GM21390 (cell line): ENCODE results near the gene GLB1L2.

ENCODE experiments used
- ATAC-seq: cut with Tn5 transposase; IDR thresholded peaks from one replicate; pipeline ENCODE4 v1.9.1; 2021; ENCODE audit not compliant: unreplicated experiment

Gene GLB1L2

DNA sequence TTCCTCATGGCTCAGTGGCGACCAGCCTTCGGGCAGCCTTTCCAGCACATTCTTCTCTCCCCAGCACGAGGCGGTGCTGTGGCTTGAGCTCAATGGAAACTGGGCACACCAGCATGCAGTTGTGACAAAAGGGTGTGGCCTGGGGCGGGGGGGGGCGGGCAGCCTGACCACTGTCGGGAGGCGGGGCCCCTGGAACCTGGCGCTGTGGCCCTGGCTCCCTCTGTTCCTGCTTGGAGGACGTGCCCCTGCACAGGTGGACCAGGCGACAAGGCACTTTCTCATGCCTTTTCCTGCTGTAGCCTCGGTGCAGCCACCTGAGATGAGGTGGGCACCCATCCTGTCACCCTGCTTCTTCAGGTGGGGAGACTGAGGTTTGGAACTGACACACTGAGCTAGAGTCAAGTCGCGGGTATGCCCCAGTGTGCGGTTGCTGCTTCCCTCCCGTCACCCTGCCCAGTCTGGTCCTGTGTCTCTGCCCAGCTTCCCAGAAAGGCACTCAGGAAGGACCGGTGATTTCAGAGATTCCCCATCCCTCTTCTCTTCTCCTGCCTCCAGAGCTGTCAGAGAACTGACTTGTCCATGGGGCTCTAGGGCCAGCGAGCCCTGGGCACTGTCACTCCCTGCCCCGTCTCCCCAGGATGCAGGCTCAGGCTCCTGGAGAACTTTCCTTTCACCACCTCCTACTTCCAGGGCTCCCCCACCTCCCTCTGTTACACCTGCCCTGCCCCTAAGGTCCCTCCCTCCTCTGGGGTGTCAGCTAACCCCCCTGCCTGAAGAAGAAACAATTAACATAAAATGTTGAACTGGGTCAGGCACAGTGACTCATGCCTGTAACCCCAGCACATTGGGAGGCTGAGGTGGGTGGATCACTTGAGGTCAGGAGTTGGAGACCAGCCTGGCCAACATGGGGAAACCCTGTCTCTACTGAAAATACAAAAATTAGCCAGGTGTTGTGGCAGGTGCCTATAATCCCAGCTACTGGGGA, 70.3 kb downstream of the GLB1L2 start:
- no peak for ATAC-seq

DNA sequence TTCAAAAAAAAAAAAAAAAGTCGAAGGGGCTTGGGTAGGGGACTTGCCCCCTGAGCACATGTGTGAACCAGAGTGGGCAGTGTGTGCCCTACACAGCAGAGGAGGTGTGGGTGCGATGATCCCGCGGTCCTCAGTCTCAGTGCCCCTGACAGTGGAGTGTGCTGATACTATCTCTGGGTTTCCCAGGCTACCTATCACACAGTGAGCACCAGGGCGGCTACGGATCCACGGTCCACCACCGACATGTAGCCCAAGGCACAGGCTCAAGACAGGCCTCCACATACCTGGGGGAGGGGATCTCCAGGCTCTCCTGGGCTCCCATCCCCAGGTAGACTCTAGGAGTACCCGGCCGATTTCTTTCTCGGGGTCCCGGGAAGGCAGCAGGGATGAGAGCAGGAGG, 71.1 kb downstream of the GLB1L2 start:
- ATAC-seq: no peak

DNA sequence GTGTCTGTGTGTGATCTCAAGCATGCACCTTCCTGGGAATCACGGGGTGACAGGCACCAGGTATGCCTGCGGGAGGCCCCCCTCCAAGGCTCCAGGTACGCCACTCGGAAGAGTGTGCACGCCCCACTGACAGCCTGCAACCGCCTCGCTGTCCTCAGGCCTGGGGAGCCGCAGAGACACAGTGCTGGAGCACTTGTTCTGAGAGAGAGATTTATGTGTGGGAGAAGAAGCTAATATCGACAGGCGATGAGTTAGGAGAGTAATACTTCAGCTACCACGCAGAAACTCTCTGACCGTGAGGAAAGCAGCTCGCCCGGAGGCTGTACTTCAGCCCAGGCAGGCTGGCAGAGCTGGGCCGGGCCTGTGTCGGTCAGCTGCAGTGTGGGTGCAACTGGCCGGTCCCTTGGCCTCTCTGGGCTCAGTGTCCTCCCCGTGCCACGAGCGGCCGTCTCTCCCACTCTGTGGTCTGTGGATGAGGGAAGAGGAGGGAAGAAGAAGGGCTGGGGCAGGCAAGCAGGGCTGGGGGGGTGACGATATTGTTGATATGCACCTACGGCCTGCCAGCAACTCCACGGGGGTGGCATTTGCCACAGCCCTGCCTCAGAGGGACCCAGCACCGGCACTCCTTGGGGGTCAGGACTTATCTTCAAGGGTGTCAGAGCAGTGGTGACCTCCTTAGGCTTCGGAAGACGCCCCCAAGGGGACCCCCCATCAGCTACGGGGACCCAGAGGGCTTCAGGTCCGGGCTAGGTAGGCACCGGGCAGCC, 73.0 kb downstream of the GLB1L2 start:
- no peak for ATAC-seq

DNA sequence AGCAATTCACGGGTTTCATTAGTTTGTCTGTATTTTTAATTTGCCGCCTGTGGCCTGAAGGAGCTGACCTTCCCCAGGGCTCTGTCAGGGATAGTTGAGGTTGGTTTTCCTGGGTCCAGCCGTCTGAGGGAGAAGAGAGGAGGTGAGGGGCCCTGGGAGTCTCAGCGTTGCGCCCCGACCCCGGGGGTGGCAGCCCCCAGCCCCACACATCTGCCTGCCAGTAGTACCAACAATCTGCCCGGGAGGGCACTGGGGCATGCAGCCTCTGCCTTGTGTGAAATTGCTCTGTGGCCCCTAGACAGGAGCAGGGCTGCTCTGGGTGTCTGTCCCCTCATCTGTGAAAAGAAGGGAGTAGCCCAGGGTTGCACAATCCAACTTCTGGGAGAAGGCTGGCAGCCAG, 73.6 kb downstream of the GLB1L2 start:
- no peak for ATAC-seq

DNA sequence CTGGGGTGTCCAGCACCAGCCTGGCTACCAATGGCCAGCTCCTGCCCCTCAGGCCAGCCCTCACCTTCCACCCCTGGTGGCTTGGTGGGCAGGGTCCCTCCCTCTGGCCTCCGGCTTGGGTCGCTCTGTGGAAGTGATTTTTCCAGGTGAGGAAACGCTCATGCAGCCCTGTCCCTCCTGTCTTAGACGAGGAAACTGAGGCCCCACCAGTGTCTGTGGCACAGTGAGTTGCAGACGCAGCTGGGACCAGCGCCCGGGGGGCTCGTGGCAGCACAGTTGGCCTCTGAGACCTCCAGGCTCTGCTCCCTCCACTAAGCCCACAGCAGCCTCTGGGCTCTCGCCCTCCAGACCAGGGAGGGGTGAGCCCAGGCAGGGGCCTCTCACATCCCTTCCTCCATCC, 74.1 kb downstream of the GLB1L2 start:
- ATAC-seq: no peak

DNA sequence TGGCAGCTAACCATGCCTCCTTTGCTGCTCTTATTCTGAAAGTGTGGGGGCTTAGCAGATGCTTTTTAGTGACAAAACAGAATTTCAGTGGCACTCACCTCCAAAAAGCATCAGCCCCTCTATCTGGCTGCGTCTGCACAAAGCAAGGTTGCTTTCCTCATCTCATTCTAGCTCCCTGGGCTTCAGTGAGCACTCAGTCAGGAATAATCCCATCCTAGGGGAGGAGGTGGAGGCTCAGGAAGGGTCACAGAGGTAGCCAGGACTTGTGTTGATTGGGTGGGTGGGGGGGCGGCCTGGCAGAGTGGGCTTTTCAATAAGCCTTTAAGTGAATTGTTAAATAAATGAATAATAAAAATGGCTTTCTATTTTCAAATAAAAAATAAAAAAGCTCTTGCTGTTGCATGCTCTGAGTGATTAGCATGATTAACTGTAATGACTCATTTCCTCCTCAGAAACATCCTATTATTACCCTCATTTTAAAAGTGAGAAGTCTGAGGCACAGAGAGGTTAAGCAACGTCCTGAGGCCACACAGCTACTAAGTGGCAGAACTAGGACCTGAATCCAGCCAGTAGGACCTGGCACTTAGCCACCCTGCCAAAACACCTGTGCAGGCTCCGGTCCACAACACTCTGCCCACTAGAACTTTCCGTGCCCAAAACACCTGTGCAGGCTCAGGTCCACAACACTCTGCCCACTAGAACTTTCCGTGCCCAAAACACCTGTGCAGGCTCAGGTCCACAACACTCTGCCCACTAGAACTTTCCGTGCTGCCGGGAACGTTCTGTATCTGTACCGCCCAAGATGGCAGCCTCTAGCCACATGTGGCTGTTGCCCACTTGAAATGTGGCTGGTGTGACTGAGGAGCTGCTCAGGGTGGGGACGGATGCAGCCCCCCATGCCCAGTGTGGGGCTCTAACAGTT, 74.7 kb downstream of the GLB1L2 start:
- no peak for ATAC-seq

DNA sequence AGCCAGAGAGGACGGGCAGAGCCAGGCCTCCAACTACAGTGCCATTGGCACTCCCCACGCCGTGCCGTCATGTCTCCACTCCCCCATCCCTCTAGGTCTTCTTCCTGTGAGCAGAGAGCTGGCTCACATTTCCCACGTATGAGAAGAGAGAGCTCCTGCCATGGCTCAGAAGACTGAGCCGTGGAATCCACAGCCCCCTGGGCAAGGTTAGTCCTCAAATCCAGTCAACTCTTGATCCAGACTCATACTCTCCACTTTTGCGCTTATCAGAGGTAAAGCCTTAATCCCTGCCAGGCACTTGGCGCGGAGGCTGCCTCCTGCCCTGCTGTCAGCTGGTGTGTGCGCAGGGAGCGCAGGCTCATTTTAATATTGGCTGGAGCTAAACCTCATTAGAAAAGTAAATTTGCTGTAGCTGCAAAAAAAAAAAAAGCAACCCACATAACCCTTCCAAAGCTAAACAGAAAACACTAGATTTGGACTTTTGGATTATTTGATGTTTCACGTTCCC, 75.6 kb downstream of the GLB1L2 start:
- ATAC-seq: no peak

DNA sequence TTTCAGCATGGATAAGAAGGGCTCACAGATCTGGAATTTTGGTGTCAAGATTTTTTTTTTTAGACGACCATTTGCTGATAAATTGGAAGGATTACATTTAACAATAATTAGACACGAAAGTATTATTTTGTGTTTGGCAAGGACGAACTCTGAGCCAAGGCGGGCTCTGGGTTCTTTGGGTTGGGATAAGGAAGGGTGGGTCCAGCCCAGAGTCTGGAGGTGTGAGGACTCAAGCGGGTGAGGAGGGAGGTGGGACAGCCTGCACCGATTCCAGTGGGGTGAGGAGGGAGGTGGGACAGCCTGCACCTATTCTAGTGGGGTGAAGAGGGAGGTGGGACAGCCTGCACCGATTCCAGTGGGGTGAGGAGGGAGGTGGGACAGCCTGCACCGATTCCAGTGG, 76.1 kb downstream of the GLB1L2 start:
- ATAC-seq: no peak

DNA sequence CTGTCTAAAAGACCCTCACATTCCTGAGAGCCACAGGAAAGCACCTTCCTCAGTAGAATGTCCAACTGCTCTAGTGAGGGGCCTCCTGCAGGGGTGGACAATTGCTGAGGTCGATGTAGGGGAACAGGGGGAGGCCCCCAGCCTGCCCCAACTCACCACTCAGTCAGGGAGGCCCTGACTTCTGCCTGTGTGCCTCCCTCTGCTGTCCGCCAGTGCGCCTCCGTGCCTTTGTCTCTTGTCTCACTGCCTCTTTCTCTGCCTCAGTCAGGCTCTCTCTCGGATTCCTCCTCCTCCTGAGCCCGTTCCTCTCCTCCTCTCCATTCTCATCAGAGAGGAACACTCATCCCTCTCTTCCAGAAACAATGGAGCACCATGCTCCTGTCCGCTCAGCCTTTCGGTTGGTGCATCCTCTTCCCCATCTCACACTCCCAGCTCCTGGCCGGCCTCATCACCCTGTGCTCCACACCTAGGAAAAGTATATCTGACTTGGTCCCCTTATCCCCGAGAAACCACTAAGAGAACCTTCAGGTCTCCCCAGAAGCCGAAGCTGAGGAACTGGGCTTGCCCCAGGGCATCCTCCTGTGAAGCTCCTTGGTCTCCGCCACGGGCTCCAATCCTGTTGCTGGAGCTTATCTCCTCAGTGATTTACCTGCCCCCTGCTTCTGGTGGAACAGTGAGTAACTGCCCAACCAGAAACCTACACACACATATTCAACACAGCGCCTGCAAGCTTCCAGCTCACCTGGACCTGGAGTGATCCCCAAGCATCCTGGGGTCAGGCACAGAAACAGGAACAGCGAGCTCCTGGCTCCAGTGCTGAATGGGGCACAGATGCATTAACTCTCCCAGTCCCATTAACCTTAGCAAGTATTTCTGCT, 78.0 kb downstream of the GLB1L2 start:
- ATAC-seq: no peak

DNA sequence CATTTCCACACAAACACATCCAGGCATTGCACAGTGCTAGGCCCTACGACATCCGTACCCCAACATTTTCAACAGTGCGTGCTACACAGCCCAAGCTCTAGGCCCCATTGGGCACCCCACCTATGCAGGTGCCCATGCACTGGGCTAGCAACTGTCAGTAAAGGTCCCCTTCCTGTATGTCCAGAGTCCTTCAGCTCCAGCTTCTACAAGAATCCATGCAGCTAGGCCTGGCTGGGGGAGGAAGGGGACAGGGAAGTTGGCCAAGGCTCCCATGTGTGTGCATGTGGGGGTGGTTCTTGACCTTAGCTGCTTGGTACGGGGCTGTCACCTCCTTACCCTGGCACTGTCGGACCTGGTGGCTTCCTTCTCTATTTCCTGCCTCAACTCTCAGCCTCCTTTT, 79.0 kb downstream of the GLB1L2 start:
- no peak for ATAC-seq

DNA sequence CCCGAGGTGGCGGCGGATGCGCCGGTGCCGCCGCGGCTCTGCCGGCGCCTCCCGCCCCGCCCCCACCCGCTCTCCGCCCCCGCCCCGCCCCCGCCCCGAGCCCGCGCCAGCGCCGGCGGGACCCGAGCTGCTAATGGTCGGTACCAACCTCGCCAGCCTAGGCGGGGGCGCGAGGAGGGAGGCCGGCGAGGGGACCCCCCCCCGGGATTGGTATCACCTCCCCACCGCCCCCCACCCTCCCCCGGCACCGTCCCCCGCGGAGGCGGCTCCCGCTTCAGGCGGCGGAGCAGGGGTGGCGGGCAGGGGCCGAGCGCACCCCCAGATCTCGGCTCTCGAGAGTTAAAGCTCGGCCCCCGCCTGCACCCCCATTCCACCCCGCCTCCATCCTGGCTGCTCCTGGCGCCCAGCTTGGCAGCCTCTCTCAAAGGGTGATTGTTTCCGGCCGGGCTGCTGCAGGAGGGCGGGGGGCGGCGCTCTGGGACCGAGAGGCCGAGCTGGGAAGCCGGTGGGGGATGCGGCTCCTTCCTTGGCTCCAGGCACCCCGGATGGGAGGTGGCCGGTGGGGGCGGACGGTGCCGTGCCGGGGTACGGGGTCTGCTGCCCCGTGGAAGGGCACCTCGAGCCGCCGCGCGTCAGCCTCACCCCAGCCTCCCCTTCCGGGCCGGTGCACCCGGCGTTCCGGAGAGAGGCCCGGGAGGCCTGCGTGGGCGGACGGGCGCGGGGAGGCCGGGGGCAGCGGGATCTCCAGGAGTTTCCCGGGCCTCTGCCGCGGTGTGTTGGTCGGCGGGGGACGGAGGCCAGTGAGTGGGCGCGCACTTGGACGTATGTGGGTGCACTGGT, 80.6 kb downstream of the GLB1L2 start, which contains the start of gene B3GAT1:
Gene B3GAT1 (minus strand): TSS at position 40 of the 840 bp plus-strand sequence. CDS start 24,583 bp downstream, outside the sequence.
- ATAC-seq: no peak

DNA sequence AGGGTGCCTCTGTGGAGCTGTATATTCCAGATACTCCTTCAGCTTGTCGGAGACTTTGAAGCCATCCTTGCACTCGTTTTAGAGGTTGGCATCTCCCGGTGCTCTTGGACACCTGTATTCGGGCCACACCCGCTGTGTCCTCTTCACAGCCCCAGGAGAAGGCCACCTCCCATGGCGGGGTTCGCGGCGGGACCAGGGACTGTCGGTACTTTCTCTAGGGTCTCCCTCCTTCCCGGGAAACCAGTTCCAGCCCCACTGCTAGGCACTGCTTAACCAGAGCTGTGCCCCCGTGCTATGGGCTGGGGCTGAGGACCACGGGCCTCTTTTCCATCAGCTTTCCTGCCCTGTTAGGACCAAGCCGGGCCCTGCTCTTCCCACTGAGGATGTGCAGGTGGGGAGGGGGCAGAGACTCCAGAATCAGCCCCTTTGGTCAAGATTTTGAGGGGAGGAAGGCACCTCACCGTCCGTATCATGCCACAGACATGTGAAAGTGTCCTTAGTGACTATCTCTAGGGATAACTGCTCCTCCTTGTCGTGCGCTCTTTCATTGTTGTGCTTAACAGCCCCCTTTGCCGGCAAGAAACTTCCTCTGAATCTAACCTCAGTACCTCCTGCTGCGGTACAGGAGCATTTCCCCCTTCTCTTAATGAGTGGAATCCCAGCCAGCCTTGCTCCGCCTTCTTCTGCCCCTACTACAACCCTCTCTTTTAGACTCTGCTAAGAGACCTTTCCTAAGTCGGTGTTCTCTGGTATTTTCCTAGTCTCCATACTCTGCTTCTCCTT, 81.4 kb downstream of the GLB1L2 start:
- no peak for ATAC-seq

DNA sequence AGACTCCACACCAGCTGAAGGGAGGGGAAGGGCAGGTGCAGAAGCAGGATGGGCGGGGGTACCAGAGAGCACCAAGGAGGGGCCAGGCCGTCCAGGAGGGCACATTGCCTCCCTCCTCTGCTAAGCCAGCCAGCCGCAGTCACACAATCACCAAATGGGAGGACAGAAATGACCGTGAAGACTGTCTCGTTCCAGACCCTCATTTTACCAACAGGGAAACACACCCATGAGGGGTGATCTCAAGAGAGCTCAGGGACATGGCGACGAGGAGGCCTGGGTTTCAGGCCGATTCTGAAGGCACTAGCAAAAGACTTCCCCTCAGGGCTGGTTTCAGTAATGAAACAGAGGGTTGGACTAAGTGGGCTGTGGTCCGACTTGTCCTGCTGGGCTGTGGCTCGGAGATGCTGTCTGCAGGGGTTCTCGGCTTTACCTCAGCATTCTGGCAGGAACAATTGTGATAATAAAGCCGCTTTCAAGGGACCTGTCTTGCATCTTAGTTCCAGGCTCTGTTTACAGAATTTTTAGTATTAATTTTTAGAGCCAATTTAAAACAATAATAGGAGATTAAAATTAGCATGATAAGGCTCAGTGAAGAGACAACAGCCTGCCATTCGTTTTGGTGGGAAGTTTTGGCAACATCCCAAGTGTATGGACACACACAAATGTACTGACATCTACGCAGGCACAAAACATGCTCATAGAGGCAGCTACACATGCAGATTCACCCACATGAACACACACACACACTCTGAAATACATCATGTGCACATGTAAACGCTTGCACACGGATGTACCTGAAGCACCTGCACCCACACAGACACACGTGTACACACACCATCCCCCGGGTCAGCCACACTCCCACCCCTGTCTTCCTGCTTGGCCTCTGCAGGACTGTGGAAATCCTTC, 82.3 kb downstream of the GLB1L2 start:
- no peak for ATAC-seq

DNA sequence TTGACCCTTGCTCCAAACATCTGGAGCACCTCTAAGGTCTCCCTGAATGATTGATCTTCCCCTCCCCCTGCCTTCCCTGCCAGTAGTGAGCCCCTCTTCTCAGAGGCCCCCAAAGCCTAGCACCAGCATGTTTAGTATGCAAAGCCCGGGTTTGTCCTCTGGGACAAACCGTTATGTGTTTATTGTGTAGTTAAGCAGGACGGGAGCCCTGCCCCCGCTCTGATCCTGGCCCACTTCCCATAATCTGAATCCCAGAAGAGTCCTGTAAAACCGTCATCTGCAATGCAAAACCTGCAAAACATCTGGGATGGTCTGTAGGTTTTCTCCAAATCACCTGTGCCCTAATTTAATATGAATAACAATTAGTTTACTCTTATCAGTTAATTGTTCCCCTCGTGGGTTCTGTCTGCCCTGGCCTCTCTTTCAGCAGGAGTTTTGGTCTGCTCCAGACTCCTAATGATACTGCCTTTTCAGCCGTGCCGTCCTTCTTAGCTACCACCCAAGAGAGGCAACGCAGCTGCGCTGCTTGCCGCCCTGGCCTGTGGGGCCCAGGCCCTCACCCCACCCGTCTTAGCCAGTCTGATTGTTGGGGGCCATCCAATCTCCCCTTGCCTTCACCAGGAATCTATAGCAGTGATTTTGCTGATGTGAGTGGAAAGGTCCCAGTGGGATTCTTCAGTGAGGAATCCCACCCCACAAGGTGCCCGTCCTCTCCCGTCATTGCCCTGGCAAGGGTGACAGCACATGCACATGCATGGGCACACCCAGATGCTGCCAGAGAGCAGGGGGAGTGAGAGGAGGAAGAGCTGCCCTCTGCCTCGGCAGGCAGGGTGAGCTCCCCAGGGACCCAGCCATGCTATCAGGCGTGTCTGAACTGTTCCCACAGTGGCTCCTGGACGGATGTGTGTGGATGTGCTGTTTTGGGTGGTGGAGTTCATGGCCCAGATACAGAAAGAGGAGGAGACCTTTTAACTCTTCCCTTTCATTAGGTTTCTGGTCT, 83.3 kb downstream of the GLB1L2 start:
- ATAC-seq: no peak

DNA sequence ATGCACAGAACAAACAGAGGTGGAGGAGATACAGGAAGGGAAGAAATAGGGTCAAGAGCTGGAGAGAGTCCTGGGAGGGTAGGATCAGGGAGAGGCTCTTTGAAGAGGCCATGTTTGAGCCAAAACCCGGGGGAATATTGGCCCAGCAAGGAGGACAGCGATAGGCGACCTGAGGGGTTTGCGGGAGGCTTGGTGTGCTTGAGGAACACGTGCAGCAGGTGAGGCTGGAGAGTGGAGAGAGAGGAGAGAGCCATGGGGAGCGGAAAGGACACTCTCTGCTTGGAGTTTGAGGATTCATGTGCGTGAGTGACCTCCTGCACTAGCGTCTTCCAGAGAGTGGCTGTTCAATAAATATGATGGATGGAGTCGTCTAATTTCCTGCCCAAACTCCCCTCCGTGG, 84.9 kb downstream of the GLB1L2 start:
- no peak for ATAC-seq
